ENCODE data around the gene ACOT8. TPM values are rescaled to one million over a fixed set of nuclear protein-coding genes. Genes with fewer than 3 reads are reported as not detected.
A peak's percentile ranks its signal among the peaks of the same experiment; 100 is the strongest.

ACOT8 gene
- total RNA-seq, 1 experiment from 2014 or later: 36.2 TPM

DNA sequence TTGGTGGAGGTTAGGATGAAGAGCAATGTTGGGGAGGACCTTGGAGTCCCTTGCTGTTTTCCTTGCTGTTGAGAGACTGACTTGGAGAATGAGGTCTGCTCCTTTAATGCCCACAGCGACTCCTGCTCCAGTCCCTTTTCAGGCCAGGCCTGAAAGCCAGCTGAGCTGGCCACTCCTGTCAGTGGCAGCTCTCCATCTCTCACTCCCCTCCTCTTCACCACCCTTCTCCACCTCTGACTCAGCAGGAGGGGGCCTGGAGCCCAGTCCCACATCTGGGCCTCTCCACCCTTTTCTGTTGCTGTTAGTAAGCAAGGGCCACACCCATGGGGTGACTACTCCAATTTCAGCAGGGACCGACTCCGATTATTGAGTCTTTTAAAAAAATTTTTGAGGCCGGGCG lies 21.4 kb downstream of the ACOT8 start:
- no peaks in the 10 kb centered on the region for H3K36me3 ChIP-seq (ENCODE audit: control insufficient read depth, insufficient read depth, low read length)
- no TSS peak for BruUV-seq (replicated peaks)
- H3K27me3 ChIP-seq (replicated peaks; ENCODE audit: control insufficient read depth, insufficient read depth, low read length): no peaks in the 10 kb centered on the region
- H3K4me3 ChIP-seq (ENCODE audit: low read depth, low read length): no peak overlapping the region
- H3K27ac Mint-ChIP-seq (ENCODE audit: unreplicated experiment): no peak overlapping the region
- H3K4me1 Mint-ChIP-seq (ENCODE audit: low read depth, unreplicated experiment): peaks cover 9% of the 10 kb centered on the region
- peaks cover 6% of the 10 kb centered on the region for H3K36me3 Mint-ChIP-seq (ENCODE audit: insufficient read depth, unreplicated experiment)
- H3K9me3 ChIP-seq: no peaks in the 10 kb centered on the region
- POLR2A ChIA-PET: no interaction called here
- intact Hi-C loops (cut with micrococcal nuclease; ENCODE audit: unreplicated experiment): no loop called here
- H3K27me3 Mint-ChIP-seq (ENCODE audit: insufficient read depth, unreplicated experiment): no peaks in the 10 kb centered on the region
- TF ChIP-seq, protein P1, sequence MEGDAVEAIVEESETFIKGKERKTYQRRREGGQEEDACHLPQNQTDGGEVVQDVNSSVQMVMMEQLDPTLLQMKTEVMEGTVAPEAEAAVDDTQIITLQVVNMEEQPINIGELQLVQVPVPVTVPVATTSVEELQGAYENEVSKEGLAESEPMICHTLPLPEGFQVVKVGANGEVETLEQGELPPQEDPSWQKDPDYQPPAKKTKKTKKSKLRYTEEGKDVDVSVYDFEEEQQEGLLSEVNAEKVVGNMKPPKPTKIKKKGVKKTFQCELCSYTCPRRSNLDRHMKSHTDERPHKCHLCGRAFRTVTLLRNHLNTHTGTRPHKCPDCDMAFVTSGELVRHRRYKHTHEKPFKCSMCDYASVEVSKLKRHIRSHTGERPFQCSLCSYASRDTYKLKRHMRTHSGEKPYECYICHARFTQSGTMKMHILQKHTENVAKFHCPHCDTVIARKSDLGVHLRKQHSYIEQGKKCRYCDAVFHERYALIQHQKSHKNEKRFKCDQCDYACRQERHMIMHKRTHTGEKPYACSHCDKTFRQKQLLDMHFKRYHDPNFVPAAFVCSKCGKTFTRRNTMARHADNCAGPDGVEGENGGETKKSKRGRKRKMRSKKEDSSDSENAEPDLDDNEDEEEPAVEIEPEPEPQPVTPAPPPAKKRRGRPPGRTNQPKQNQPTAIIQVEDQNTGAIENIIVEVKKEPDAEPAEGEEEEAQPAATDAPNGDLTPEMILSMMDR (IDR thresholded peaks at IDR 0.05; ENCODE audit: insufficient read depth in 1 of 2, low read depth in 1 of 2, low read length in 1 of 2, severe bottlenecking in 1 of 2, unreplicated experiment in 1 of 2): no peak
- H3K4me1 ChIP-seq: peaks cover 13% of the 10 kb centered on the region
- DNase-seq: no peak
- CTCF ChIA-PET: interaction anchor here (0.6 kb wide), 1 partner anchor 130 kb away, joined by 5 read pairs; no protein-coding TSS in a partner anchor
- no peaks in the 10 kb centered on the region for H3K9me3 Mint-ChIP-seq (ENCODE audit: unreplicated experiment)
- no peak overlapping the region for H3K4me3 Mint-ChIP-seq (ENCODE audit: unreplicated experiment)

DNA sequence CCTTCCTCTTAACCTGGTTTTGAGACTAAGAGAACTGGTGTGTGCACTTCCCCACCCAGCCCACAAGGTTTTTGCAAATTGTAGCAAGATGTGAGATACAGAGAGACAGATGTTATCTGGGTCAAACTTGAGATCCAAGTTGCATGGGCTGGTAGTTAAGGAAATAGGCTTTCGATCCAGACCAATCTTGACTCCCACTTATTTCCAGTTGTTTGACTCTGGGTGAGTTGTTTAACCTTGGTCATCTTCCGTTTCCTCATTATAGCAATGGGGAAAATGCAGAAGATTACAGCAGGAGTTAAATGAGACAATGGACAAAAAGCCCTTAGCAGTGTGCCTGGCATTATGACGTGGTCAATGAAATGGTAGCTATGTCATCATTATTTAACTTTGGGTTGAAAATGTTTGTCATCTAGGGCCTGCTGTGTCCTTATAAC lies 21.8 kb downstream of the ACOT8 start:
- Histone ChIP-seq H3K27me3 (replicated peaks; ENCODE audit: control insufficient read depth, insufficient read depth, low read length) (no peaks in the 10 kb centered on the region), H3K9me3 (no peaks in the 10 kb centered on the region), H3K4me3 (ENCODE audit: low read depth, low read length) (no peak overlapping the region), H3K36me3 (ENCODE audit: control insufficient read depth, insufficient read depth, low read length) (no peaks in the 10 kb centered on the region), H3K4me1 (peaks cover 13% of the 10 kb centered on the region)
- CTCF ChIA-PET: interaction anchor here (0.6 kb wide), 1 partner anchor 130 kb away, joined by 5 read pairs; no protein-coding TSS in a partner anchor
- H3K27me3 Mint-ChIP-seq (ENCODE audit: insufficient read depth, unreplicated experiment): no peaks in the 10 kb centered on the region
- H3K27ac Mint-ChIP-seq (ENCODE audit: unreplicated experiment): no peak overlapping the region
- intact Hi-C loops (cut with micrococcal nuclease; ENCODE audit: unreplicated experiment): no loop called here
- H3K9me3 Mint-ChIP-seq (ENCODE audit: unreplicated experiment): no peaks in the 10 kb centered on the region
- TF ChIP-seq, protein P1 (IDR thresholded peaks at IDR 0.05; ENCODE audit: insufficient read depth in 1 of 2, low read depth in 1 of 2, low read length in 1 of 2, severe bottlenecking in 1 of 2, unreplicated experiment in 1 of 2): no peak
- peaks cover 12% of the 10 kb centered on the region for H3K4me1 Mint-ChIP-seq (ENCODE audit: low read depth, unreplicated experiment)
- DNase-seq: no peak
- peaks cover 1% of the 10 kb centered on the region for H3K36me3 Mint-ChIP-seq (ENCODE audit: insufficient read depth, unreplicated experiment)
- H3K4me3 Mint-ChIP-seq (ENCODE audit: unreplicated experiment): no peak overlapping the region
- POLR2A ChIA-PET: no interaction called here
- BruUV-seq (replicated peaks): no TSS peak

DNA sequence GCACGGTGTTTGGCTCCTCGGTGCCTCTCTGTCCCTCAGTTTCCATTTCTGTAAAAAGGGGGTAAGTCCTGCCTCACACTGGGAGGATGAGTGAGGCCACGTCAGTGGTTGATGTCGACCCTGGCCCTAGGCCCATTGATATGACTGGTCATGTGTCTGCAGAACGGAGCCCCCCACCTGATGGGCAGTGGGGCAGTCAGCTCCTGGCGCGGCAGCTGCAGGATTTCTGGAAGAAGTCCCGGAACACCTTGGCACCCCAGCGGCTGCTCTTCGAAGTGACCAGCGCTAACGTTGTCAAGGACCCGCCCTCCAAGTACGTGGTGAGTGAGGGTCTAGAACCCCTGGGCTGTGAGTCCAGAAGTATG lies 22.4 kb downstream of the ACOT8 start:
- Mint-ChIP-seq H3K27me3 (ENCODE audit: insufficient read depth, unreplicated experiment) (no peaks in the 10 kb centered on the region), H3K36me3 (ENCODE audit: insufficient read depth, unreplicated experiment) (no peaks in the 10 kb centered on the region), H3K9me3 (ENCODE audit: unreplicated experiment) (no peaks in the 10 kb centered on the region), H3K27ac (ENCODE audit: unreplicated experiment) (no peak overlapping the region), H3K4me3 (ENCODE audit: unreplicated experiment) (peak overlapping the region; percentile 71), H3K4me1 (ENCODE audit: low read depth, unreplicated experiment) (peaks cover 15% of the 10 kb centered on the region)
- intact Hi-C loops (cut with micrococcal nuclease; ENCODE audit: unreplicated experiment): no loop called here
- ChIA-PET CTCF (no interaction called here), POLR2A (interaction anchor here (1.6 to 2.0 kb wide), 2 partner anchors 21 to 100 kb away, joined by 6 to 12 read pairs; partner anchors contain the start of gene PCIF1)
- Histone ChIP-seq H3K9me3 (no peaks in the 10 kb centered on the region), H3K4me1 (peaks cover 13% of the 10 kb centered on the region), H3K4me3 (ENCODE audit: low read depth, low read length) (no peak overlapping the region), H3K27me3 (replicated peaks; ENCODE audit: control insufficient read depth, insufficient read depth, low read length) (no peaks in the 10 kb centered on the region), H3K36me3 (ENCODE audit: control insufficient read depth, insufficient read depth, low read length) (no peaks in the 10 kb centered on the region)
- BruUV-seq (replicated peaks): TSS peak; percentile 42
- TF ChIP-seq, protein P1 (IDR thresholded peaks at IDR 0.05; ENCODE audit: insufficient read depth in 1 of 2, low read depth in 1 of 2, low read length in 1 of 2, severe bottlenecking in 1 of 2, unreplicated experiment in 1 of 2): no peak
- DNase-seq: no peak
